ENCODE measurements around the gene PKDREJ. TPM values are rescaled to one million over a fixed set of nuclear protein-coding genes. Genes with fewer than 3 reads are reported as not detected.

The PKDREJ gene
- polyA plus RNA-seq, 1 donor (not counting 4 experiments of a cell fraction or from before 2014, with no cell fraction given), result 0.01 TPM

DNA sequence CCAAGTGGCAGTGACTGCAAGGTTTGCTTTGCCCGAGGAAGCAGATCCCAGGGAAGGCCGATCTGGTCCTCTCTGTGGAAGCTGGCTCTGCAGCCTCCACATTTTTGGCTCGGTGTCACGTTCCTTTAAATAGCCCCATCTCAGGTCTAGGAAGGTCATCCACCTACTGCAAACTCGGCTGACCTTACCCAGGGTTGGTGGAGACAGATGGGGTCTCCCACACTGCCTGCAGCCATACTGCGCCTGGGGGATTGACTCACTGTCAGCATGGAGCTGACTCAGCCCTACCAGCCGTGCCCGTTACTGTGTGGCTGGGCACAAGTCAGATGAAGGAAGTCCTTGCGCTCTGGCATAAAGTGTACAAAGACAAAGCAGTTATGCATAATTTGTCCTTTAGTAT lies 29.9 kb downstream of the PKDREJ start:
- no peaks in the 10 kb centered on the region for H3K9me3 ChIP-seq (ENCODE audit: control insufficient read depth, low read depth, low read length)
- no peaks in the 10 kb centered on the region for H3K4me1 ChIP-seq (ENCODE audit: control insufficient read depth, extremely low read depth, insufficient read depth, low read length)
- no peak for FAIRE-seq
- H3K27ac ChIP-seq (ENCODE audit: control insufficient read depth, insufficient read depth, low read length), result no peak overlapping the region
- H4K20me1 ChIP-seq (ENCODE audit: control insufficient read depth, extremely low read depth, insufficient read depth, low read length), result no peaks in the 10 kb centered on the region
- no peaks in the 10 kb centered on the region for H3K36me3 ChIP-seq (ENCODE audit: control insufficient read depth in 2 of 2, extremely low read depth in 1 of 2, insufficient read depth in 2 of 2, low read length in 2 of 2)
- no peak overlapping the region for H3K4me2 ChIP-seq (ENCODE audit: control insufficient read depth, extremely low read depth, insufficient read depth, low read depth, low read length)
- H3K9me1 ChIP-seq (ENCODE audit: control insufficient read depth, extremely low read depth, insufficient read depth, low read length), result no peaks in the 10 kb centered on the region
- no peak for DNase-seq (ENCODE audit: low read depth, low spot score)
- H3K4me3 ChIP-seq (ENCODE audit: control insufficient read depth in 2 of 3, extremely low read depth in 1 of 3, insufficient read depth in 2 of 3, low read depth in 1 of 3, low read length in 3 of 3), result no peak overlapping the region
- dilution Hi-C loops (cut with MboI; ENCODE audit: extremely low pct_ligation_motif_present, low sequenced_read_pairs), result no loop called here
- TF ChIP-seq EZH2 (IDR thresholded peaks at IDR 0.05; ENCODE audit: low read length), result no peak
- TF ChIP-seq, protein P1, sequence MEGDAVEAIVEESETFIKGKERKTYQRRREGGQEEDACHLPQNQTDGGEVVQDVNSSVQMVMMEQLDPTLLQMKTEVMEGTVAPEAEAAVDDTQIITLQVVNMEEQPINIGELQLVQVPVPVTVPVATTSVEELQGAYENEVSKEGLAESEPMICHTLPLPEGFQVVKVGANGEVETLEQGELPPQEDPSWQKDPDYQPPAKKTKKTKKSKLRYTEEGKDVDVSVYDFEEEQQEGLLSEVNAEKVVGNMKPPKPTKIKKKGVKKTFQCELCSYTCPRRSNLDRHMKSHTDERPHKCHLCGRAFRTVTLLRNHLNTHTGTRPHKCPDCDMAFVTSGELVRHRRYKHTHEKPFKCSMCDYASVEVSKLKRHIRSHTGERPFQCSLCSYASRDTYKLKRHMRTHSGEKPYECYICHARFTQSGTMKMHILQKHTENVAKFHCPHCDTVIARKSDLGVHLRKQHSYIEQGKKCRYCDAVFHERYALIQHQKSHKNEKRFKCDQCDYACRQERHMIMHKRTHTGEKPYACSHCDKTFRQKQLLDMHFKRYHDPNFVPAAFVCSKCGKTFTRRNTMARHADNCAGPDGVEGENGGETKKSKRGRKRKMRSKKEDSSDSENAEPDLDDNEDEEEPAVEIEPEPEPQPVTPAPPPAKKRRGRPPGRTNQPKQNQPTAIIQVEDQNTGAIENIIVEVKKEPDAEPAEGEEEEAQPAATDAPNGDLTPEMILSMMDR (optimal IDR thresholded peaks at IDR 0.05 in 1 of 3, IDR thresholded peaks at IDR 0.05 in 1 of 3, conservative IDR thresholded peaks at IDR 0.05 in 1 of 3; ENCODE audit: extremely low read depth in 1 of 3, insufficient read depth in 2 of 3, low read length in 3 of 3), result no peak
- H3K79me2 ChIP-seq (ENCODE audit: control insufficient read depth, insufficient read depth, low read length), result no peaks in the 10 kb centered on the region
- no peak overlapping the region for H2AFZ ChIP-seq (ENCODE audit: control insufficient read depth, low read length)
- no peaks in the 10 kb centered on the region for H3K27me3 ChIP-seq (ENCODE audit: control insufficient read depth, extremely low read depth, insufficient read depth, low read length)
- no peak overlapping the region for H3K9ac ChIP-seq (ENCODE audit: control insufficient read depth, extremely low read depth, insufficient read depth, low read length)

DNA sequence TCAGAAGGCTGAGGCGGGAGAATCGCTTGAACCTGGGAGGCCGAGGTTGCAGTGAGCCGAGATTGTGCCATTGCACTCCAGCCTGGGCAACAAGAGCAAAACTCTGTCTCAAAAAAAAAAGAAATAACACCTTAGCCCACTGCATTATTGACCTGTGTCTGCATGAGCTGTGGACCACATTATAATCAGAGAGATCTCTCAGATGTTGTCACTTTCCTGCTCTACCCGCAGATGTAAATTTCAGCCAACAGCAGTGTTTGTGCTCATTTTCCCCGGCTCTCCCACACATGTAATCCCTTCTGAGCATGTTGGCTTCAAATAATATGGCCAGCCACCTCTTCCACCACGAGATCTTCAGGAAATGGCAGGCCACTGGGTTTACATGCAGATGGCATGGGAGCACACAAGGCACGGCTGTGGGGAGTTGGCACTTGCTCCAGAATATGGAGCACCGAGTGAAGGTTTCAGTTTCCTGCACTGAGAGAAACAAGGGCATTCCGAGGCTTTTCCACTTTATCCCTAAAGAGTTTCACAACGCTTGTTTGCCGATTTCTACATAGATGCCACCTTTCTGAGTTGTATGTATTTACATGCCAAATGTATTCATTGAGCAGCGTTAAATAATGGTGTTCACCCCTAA lies 32.8 kb downstream of the PKDREJ start:
- dilution Hi-C loops (cut with MboI; ENCODE audit: extremely low pct_ligation_motif_present, low sequenced_read_pairs), result no loop called here
- Histone ChIP-seq H3K4me2 (ENCODE audit: control insufficient read depth, extremely low read depth, insufficient read depth, low read depth, low read length) (no peak overlapping the region), H3K9me1 (ENCODE audit: control insufficient read depth, extremely low read depth, insufficient read depth, low read length) (peaks cover 2% of the 10 kb centered on the region), H3K36me3 (ENCODE audit: control insufficient read depth in 2 of 2, extremely low read depth in 1 of 2, insufficient read depth in 2 of 2, low read length in 2 of 2) (no peaks in the 10 kb centered on the region), H3K27ac (ENCODE audit: control insufficient read depth, insufficient read depth, low read length) (no peak overlapping the region), H3K9ac (ENCODE audit: control insufficient read depth, extremely low read depth, insufficient read depth, low read length) (no peak overlapping the region), H3K27me3 (ENCODE audit: control insufficient read depth, extremely low read depth, insufficient read depth, low read length) (no peaks in the 10 kb centered on the region), H3K9me3 (ENCODE audit: control insufficient read depth, low read depth, low read length) (no peaks in the 10 kb centered on the region), H3K4me3 (ENCODE audit: control insufficient read depth in 2 of 3, extremely low read depth in 1 of 3, insufficient read depth in 2 of 3, low read depth in 1 of 3, low read length in 3 of 3) (no peak overlapping the region), H3K4me1 (ENCODE audit: control insufficient read depth, extremely low read depth, insufficient read depth, low read length) (no peaks in the 10 kb centered on the region), H2AFZ (ENCODE audit: control insufficient read depth, low read length) (no peak overlapping the region), H3K79me2 (ENCODE audit: control insufficient read depth, insufficient read depth, low read length) (no peaks in the 10 kb centered on the region), H4K20me1 (ENCODE audit: control insufficient read depth, extremely low read depth, insufficient read depth, low read length) (no peaks in the 10 kb centered on the region)
- FAIRE-seq, result no peak
- no peak for DNase-seq (ENCODE audit: low read depth, low spot score)
- TF ChIP-seq, protein P1 (optimal IDR thresholded peaks at IDR 0.05 in 1 of 3, IDR thresholded peaks at IDR 0.05 in 1 of 3, conservative IDR thresholded peaks at IDR 0.05 in 1 of 3; ENCODE audit: extremely low read depth in 1 of 3, insufficient read depth in 2 of 3, low read length in 3 of 3), result no peak
- no peak for TF ChIP-seq EZH2 (IDR thresholded peaks at IDR 0.05; ENCODE audit: low read length)

All from keratinocyte (primary cell).